BE2C (cell line): ENCODE results near the gene YPEL4.
A peak's percentile ranks its signal among the peaks of the same experiment; 100 is the strongest.

Experiments used
- DNase-seq: peaks from one replicate; pipeline ENCODE4 v3.0.0-alpha.2; 2020
- H3K27me3 ChIP-seq: fragments of 250-450 bp; sonication (Bioruptor Pico); 2 replicates; pipeline ENCODE4 v1.5.1; 2020; ENCODE audit warnings: mild to moderate bottlenecking
- H3K36me3 ChIP-seq: fragments of 250-450 bp; sonication (Bioruptor Pico); 2 replicates; pipeline ENCODE4 v1.5.1; 2020; ENCODE audit warnings: mild to moderate bottlenecking
- H3K4me1 ChIP-seq: fragments of 250-450 bp; sonication (Bioruptor Pico); 2 replicates; pipeline ENCODE4 v1.5.1; 2020
- H3K4me3 ChIP-seq: 2 replicates; pipeline ENCODE4 v1.5.1; 2011; ENCODE audit warnings: low read depth, low read length
- H3K9me3 ChIP-seq: fragments of 250-450 bp; sonication (Bioruptor Pico); 2 replicates; pipeline ENCODE4 v1.5.1; 2020
- CTCF ChIP-seq: IDR thresholded peaks from 2 replicates; pipeline ENCODE4 v1.5.1; 2012; ENCODE audit warnings: mild to moderate bottlenecking, low read depth, low read length

YPEL4 gene

GRCh38 chr11:57647372-57647771, 2.3 kb downstream of the YPEL4 start:
- Histone ChIP-seq H3K4me3 (no peak overlapping the region), H3K27me3 (peaks cover 35% of the 10 kb centered on the region), H3K9me3 (no peaks in the 10 kb centered on the region), H3K36me3 (no peaks in the 10 kb centered on the region), H3K4me1 (no peaks in the 10 kb centered on the region)
- no peak for TF ChIP-seq CTCF
- DNase-seq = no peak

- Histone ChIP-seq H3K9me3 (no peaks in the 10 kb centered on the region), H3K36me3 (no peaks in the 10 kb centered on the region), H3K4me3 (no peak overlapping the region), H3K4me1 (no peaks in the 10 kb centered on the region), H3K27me3 (peaks cover 35% of the 10 kb centered on the region)
- no peak for TF ChIP-seq CTCF
- DNase-seq = no peak
These were observed 2.9 kb downstream of the YPEL4 start for GRCh38 chr11:57646799-57647303.

- Histone ChIP-seq H3K9me3 (no peaks in the 10 kb centered on the region), H3K36me3 (no peaks in the 10 kb centered on the region), H3K27me3 (peaks cover 35% of the 10 kb centered on the region), H3K4me1 (no peaks in the 10 kb centered on the region), H3K4me3 (no peak overlapping the region)
- no peak for TF ChIP-seq CTCF
- no peak for DNase-seq
These were observed 3.4 kb downstream of the YPEL4 start for GRCh38 chr11:57646194-57646798.

- no peak for DNase-seq
- H3K4me3 ChIP-seq = no peak overlapping the region
- H3K4me1 ChIP-seq = no peaks in the 10 kb centered on the region
- H3K9me3 ChIP-seq = no peaks in the 10 kb centered on the region
- TF ChIP-seq CTCF = no peak
- no peaks in the 10 kb centered on the region for H3K36me3 ChIP-seq
- H3K27me3 ChIP-seq = peaks cover 35% of the 10 kb centered on the region
These were observed 4.0 kb downstream of the YPEL4 start for GRCh38 chr11:57645689-57646085.

GRCh38 chr11:57644748-57645688, 4.7 kb downstream of the YPEL4 start:
- Histone ChIP-seq H3K36me3 (no peaks in the 10 kb centered on the region), H3K27me3 (peaks cover 35% of the 10 kb centered on the region), H3K4me1 (no peaks in the 10 kb centered on the region), H3K9me3 (no peaks in the 10 kb centered on the region), H3K4me3 (no peak overlapping the region)
- peak; percentile 71 for TF ChIP-seq CTCF
- DNase-seq = peak; percentile 76

- H3K4me1 ChIP-seq = no peaks in the 10 kb centered on the region
- TF ChIP-seq CTCF = no peak
- peaks cover 29% of the 10 kb centered on the region for H3K27me3 ChIP-seq
- no peak overlapping the region for H3K4me3 ChIP-seq
- H3K36me3 ChIP-seq = no peaks in the 10 kb centered on the region
- DNase-seq = no peak
- no peaks in the 10 kb centered on the region for H3K9me3 ChIP-seq
These were observed 5.9 kb downstream of the YPEL4 start for GRCh38 chr11:57643802-57644201.
